CD4-positive, alpha-beta T cell (primary cell): ENCODE measurements around the gene SUPT5H. TPM values are rescaled to one million over a fixed set of nuclear protein-coding genes. Genes with fewer than 3 reads are reported as not detected.

Experiments used
- ATAC-seq: fragments of 200-7000 bp; cut with Tn5 transposase; one replicate; pipeline ENCODE4 v1.10.0; 2022; ENCODE audit warnings: mild to moderate bottlenecking; ENCODE audit not compliant: poor library complexity
- CTCF ChIA-PET: fragments of 350-600 bp; sonication (Branson Sonifier 250); formaldehyde crosslinking; loops from one replicate; lab custom pipeline; 2021; ENCODE audit warnings: antibody characterized with exemption, inconsistent platforms; lab: Charles Lee
- POLR2A ChIA-PET: fragments of 350-600 bp; sonication (Branson Sonifier 250); formaldehyde crosslinking; loops from one replicate; lab custom pipeline; 2021; ENCODE audit warnings: antibody characterized with exemption, inconsistent platforms; lab: Charles Lee
- DNase-seq, 14 experiments: peaks; one replicate each; pipeline ENCODE4 v3.0.0-alpha.2; 2013 to 2020; ENCODE audit warnings: mixed read lengths in 2 of 14
- H3K27ac ChIP-seq, 2 donors: one replicate each; pipeline versions ENCODE4 v1.5.1 to v1.7.0; 2013; ENCODE audit warnings: low read length in 2 of 2, low read depth in 1 of 2, mild to moderate bottlenecking in 1 of 2
- H3K27me3 ChIP-seq, 2 experiments: 1 replicate in 1 of 2; 2 replicates in 1 of 2; pipeline versions ENCODE4 v1.6.1 to v1.7.0; 2013; ENCODE audit warnings: low read length in 2 of 2, control low read depth in 1 of 2, mild to moderate bottlenecking in 1 of 2, moderate library complexity in 1 of 2; ENCODE audit not compliant: insufficient read depth in 2 of 2, control insufficient read depth in 1 of 2
- H3K36me3 ChIP-seq: one replicate; pipeline ENCODE4 v1.6.1; 2013; ENCODE audit warnings: low read length, control low read depth; ENCODE audit not compliant: insufficient read depth
- H3K4me1 ChIP-seq: one replicate; pipeline ENCODE4 v1.6.1; 2013; ENCODE audit warnings: low read length, control low read depth; ENCODE audit not compliant: insufficient read depth
- H3K4me3 ChIP-seq: one replicate; pipeline ENCODE4 v1.5.1; 2013; ENCODE audit warnings: mild to moderate bottlenecking, low read length, moderate library complexity
- H3K9me3 ChIP-seq, 2 experiments: 1 replicate in 1 of 2; 2 replicates in 1 of 2; pipeline versions ENCODE4 v1.6.1 to v1.7.0; 2013; ENCODE audit warnings: low read length in 2 of 2, mild to moderate bottlenecking in 2 of 2, control low read depth in 1 of 2, moderate library complexity in 1 of 2; ENCODE audit not compliant: control insufficient read depth in 1 of 2, insufficient read depth in 1 of 2
- H3K27ac Mint-ChIP-seq: one replicate; pipeline ENCODE4 v1.8.0; 2020; ENCODE audit warnings: mixed read lengths
- H3K27me3 Mint-ChIP-seq: one replicate; pipeline ENCODE4 v1.8.0; 2021; ENCODE audit warnings: mixed read lengths
- H3K36me3 Mint-ChIP-seq: one replicate; pipeline ENCODE4 v1.8.0; 2021; ENCODE audit warnings: low read depth, mixed read lengths
- H3K4me1 Mint-ChIP-seq: one replicate; pipeline ENCODE4 v1.8.0; 2021; ENCODE audit warnings: low read depth, mixed read lengths
- H3K4me3 Mint-ChIP-seq: one replicate; pipeline ENCODE4 v1.8.0; 2020; ENCODE audit warnings: mild to moderate bottlenecking, mixed read lengths
- H3K9me3 Mint-ChIP-seq: one replicate; pipeline ENCODE4 v1.8.0; 2020; ENCODE audit warnings: mixed read lengths
- CTCF ChIP-seq: fragments of 200-600 bp; IDR thresholded peaks from one replicate; pipeline ENCODE4 v1.8.0; 2022; ENCODE audit warnings: antibody characterized with exemption, mild to moderate bottlenecking
- intact Hi-C, 2 experiments: fragments of 100-400 bp; cut with DNase I in 1 of 2; cut with micrococcal nuclease in 1 of 2; formaldehyde crosslinking; loops; one replicate each; pipeline versions ENCODE4 v1.15.1 to v1.9.0; 2023 to 2025; cut with DNase I, micrococcal nuclease
- total RNA-seq, 174 experiments: library from RNA in 2 of 174; stranded (reverse) in 2 of 174; gene quantifications; one replicate each; pipeline ENCODE4 v1.2.3 and lab custom pipeline; 2021 to 2026

The SUPT5H gene
- total RNA-seq, 2 experiments from 2014 or later: 322 to 333 TPM

- Mint-ChIP-seq H3K27ac (peak overlapping the region; percentile 98), H3K4me1 (peaks cover 32% of the 10 kb centered on the region), H3K27me3 (peaks cover 5% of the 10 kb centered on the region), H3K9me3 (no peaks in the 10 kb centered on the region), H3K36me3 (peaks cover 55% of the 10 kb centered on the region), H3K4me3 (peak overlapping the region; percentile 62)
- Histone ChIP-seq H3K4me3 (no peak overlapping the region), H3K4me1 (peaks cover 47% of the 10 kb centered on the region), H3K9me3 (no peaks in the 10 kb centered on the region), H3K27ac (no peak overlapping the region), H3K27me3 (no peaks in the 10 kb centered on the region), H3K36me3 (peaks cover 15% of the 10 kb centered on the region)
- no peak for TF ChIP-seq CTCF
- intact Hi-C loops: loop anchor here in 1 of 2 experiments (10.0 kb wide), 1 partner anchor 291 kb away; the partner anchor contains the start of gene PAK4
- no peak for ATAC-seq
- CTCF ChIA-PET: no interaction called here
- POLR2A ChIA-PET: interaction anchor here (1.1 to 2.9 kb wide), 6 partner anchors 8 to 24 kb away, joined by 3 to 16 read pairs (median 8); partner anchors contain the start of genes MED29, PAF1 and RPS16
- DNase-seq: peak in 1 of 14 experiments; percentile 56
Measured at GRCh38 chr19:39415111-39416046, 30.0 kb upstream of the SUPT5H start.

- Mint-ChIP-seq H3K4me3 (no peak overlapping the region), H3K36me3 (peaks cover 47% of the 10 kb centered on the region), H3K27ac (peak overlapping the region; percentile 98), H3K27me3 (peaks cover 5% of the 10 kb centered on the region), H3K4me1 (peaks cover 21% of the 10 kb centered on the region), H3K9me3 (no peaks in the 10 kb centered on the region)
- no peaks in the 10 kb centered on the region for H3K27me3 ChIP-seq
- H3K9me3 ChIP-seq: no peaks in the 10 kb centered on the region
- H3K27ac ChIP-seq: no peak overlapping the region
- ChIA-PET POLR2A (interaction anchor here (1.1 to 2.9 kb wide), 4 partner anchors 9 to 25 kb away, joined by 3 to 14 read pairs (median 8); partner anchors contain the start of genes MED29, PAF1 and RPS16), CTCF (interaction anchor here (0.7 kb wide), 1 partner anchor 19 kb away, joined by 3 read pairs; the partner anchor contains the start of gene RPS16)
- no peak for ATAC-seq
- H3K4me1 ChIP-seq: peaks cover 37% of the 10 kb centered on the region
- DNase-seq: peak in 2 of 14 experiments; percentile 23 to 62
- H3K4me3 ChIP-seq: no peak overlapping the region
- no peak for TF ChIP-seq CTCF
- intact Hi-C loops: loop anchor here in 1 of 2 experiments (10.0 kb wide), 1 partner anchor 292 kb away; the partner anchor contains the start of gene PAK4
- H3K36me3 ChIP-seq: peaks cover 11% of the 10 kb centered on the region
Measured at GRCh38 chr19:39416152-39417120, 28.9 kb upstream of the SUPT5H start.
